Measurements from ENCODE around the gene GUCY1B1. TPM values are rescaled to one million over a fixed set of nuclear protein-coding genes. Genes with fewer than 3 reads are reported as not detected.
A peak's percentile ranks its signal among the peaks of the same experiment; 100 is the strongest.

Gene GUCY1B1
- total RNA-seq, 1 experiment from 2014 or later = not detected

DNA sequence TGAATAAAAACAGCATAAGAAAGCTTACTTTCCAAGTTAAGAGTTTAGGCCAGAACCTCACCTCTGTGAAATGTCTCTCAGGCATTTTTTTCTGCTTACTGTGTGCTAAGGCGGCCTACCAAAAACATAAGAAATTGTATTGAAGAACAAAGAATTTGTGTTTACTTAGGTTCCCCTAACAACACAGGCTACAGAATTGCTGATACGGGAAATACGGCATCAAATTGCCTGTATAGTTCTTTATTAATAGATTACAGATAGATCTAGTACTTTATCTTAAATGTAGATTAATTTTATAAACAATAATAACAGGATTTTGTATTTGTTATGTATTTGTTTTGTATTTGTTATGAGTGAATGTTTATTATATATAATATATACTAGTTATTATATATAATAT, 94.4 kb downstream of the GUCY1B1 start:
- no peaks in the 10 kb centered on the region for H3K4me1 Mint-ChIP-seq (ENCODE audit: insufficient read depth, unreplicated experiment)
- H3K27me3 Mint-ChIP-seq (ENCODE audit: insufficient read depth, unreplicated experiment) = no peaks in the 10 kb centered on the region
- H3K27ac Mint-ChIP-seq (ENCODE audit: low read depth, unreplicated experiment) = no peak overlapping the region
- no peaks in the 10 kb centered on the region for H3K36me3 Mint-ChIP-seq (ENCODE audit: insufficient read depth, unreplicated experiment)
- no TSS peak for BruUV-seq (replicated peaks)
- no peak overlapping the region for H3K4me3 Mint-ChIP-seq (ENCODE audit: unreplicated experiment)
- TF ChIP-seq, protein P1, sequence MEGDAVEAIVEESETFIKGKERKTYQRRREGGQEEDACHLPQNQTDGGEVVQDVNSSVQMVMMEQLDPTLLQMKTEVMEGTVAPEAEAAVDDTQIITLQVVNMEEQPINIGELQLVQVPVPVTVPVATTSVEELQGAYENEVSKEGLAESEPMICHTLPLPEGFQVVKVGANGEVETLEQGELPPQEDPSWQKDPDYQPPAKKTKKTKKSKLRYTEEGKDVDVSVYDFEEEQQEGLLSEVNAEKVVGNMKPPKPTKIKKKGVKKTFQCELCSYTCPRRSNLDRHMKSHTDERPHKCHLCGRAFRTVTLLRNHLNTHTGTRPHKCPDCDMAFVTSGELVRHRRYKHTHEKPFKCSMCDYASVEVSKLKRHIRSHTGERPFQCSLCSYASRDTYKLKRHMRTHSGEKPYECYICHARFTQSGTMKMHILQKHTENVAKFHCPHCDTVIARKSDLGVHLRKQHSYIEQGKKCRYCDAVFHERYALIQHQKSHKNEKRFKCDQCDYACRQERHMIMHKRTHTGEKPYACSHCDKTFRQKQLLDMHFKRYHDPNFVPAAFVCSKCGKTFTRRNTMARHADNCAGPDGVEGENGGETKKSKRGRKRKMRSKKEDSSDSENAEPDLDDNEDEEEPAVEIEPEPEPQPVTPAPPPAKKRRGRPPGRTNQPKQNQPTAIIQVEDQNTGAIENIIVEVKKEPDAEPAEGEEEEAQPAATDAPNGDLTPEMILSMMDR (IDR thresholded peaks at IDR 0.05; ENCODE audit: unreplicated experiment) = no peak
- ChIA-PET CTCF (interaction anchor here (0.6 kb wide), 2 partner anchors 187 to 280 kb away, joined by 3 to 5 read pairs; partner anchors contain the start of gene GUCY1A1), POLR2A (no interaction called here)
- DNase-seq (ENCODE audit: unreplicated experiment) = no peak
- intact Hi-C loops (cut with micrococcal nuclease) = loop anchor here (2.0 kb wide), 1 partner anchor 18 kb away; no protein-coding TSS in a partner anchor
- H3K9me3 Mint-ChIP-seq (ENCODE audit: unreplicated experiment) = no peaks in the 10 kb centered on the region

DNA sequence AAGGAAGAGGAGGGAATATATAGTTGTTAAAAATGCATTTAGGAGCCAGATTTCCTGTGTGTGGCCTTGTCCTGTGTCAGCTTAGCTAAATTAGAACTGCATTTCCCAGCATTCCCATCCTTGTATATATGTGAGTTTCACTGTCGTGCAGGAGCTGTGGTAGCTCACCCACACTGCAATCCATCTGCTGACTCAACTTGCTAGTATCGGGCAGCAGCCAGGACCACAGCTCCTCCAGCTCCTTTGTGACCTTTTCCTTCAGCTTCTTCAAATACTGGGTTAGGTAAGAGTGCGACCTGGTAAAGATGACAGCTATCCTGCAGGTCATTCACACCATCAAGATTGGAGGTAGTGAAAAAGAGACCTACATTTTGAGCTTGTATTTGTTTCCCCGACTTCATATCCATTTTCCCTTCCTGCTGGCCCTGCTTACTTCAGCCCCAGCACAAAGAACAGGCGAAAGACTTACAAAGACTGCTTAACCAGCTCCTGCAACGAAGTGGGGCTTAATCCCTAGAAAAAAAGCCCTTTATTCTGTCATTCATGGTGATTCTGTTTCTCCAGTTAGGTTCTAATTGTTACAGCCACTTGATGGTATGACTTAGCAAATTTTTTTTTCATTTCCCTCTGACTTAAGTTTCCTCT, 95.9 kb downstream of the GUCY1B1 start:
- Mint-ChIP-seq H3K27me3 (ENCODE audit: insufficient read depth, unreplicated experiment) (no peaks in the 10 kb centered on the region), H3K4me1 (ENCODE audit: insufficient read depth, unreplicated experiment) (no peaks in the 10 kb centered on the region), H3K27ac (ENCODE audit: low read depth, unreplicated experiment) (no peak overlapping the region), H3K4me3 (ENCODE audit: unreplicated experiment) (no peak overlapping the region), H3K9me3 (ENCODE audit: unreplicated experiment) (no peaks in the 10 kb centered on the region), H3K36me3 (ENCODE audit: insufficient read depth, unreplicated experiment) (no peaks in the 10 kb centered on the region)
- peak; percentile 11 for DNase-seq (ENCODE audit: unreplicated experiment)
- ChIA-PET POLR2A (no interaction called here), CTCF (no interaction called here)
- no TSS peak for BruUV-seq (replicated peaks)
- TF ChIP-seq, protein P1 (IDR thresholded peaks at IDR 0.05; ENCODE audit: unreplicated experiment) = no peak
- intact Hi-C loops (cut with micrococcal nuclease) = no loop called here

DNA sequence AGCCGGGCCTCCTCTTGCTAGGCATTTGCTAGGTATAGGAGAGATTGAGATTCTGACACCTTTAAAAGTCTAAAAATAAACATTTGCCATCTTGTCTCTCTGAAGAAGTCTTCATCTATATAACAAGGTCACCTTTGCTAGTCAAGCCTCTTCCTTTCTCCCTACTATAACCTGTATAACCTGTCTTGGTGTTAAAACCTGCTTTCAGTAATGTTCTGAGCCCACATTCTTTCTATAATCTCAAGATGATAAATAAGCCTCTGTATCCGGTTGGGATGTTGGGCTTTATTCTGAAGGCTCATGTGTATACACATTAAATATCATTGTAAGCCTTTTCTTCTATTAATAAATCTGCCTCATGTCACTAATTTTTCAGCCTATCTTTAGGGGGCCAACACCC, 97.1 kb downstream of the GUCY1B1 start:
- Mint-ChIP-seq H3K4me3 (ENCODE audit: unreplicated experiment) (no peak overlapping the region), H3K27ac (ENCODE audit: low read depth, unreplicated experiment) (no peak overlapping the region), H3K9me3 (ENCODE audit: unreplicated experiment) (no peaks in the 10 kb centered on the region), H3K27me3 (ENCODE audit: insufficient read depth, unreplicated experiment) (no peaks in the 10 kb centered on the region), H3K4me1 (ENCODE audit: insufficient read depth, unreplicated experiment) (no peaks in the 10 kb centered on the region), H3K36me3 (ENCODE audit: insufficient read depth, unreplicated experiment) (no peaks in the 10 kb centered on the region)
- CTCF ChIA-PET = interaction anchor here (0.9 kb wide), 1 partner anchor 18 kb away, joined by 3 read pairs; no protein-coding TSS in a partner anchor
- no TSS peak for BruUV-seq (replicated peaks)
- intact Hi-C loops (cut with micrococcal nuclease) = no loop called here
- DNase-seq (ENCODE audit: unreplicated experiment) = no peak
- POLR2A ChIA-PET = no interaction called here
- TF ChIP-seq, protein P1 (IDR thresholded peaks at IDR 0.05; ENCODE audit: unreplicated experiment) = no peak

Other genes with a start within 250 kb of the GUCY1B1 start
- 0.34 TPM in 1 of 2 replicates, not detected in the other for gene GUCY1A1, start 92.2 kb upstream of the GUCY1B1 start, total RNA-seq (2022)
- not detected in 2 replicates for gene ASIC5, start 107.3 kb downstream of the GUCY1B1 start, total RNA-seq (2022)
- gene TDO2, start 144.7 kb downstream of the GUCY1B1 start, total RNA-seq (2022) = not detected in 2 replicates
- 2.3 and 5.2 TPM in 2 replicates for gene CTSO, start 194.8 kb downstream of the GUCY1B1 start, total RNA-seq (2022)